Measurements from ENCODE around the gene UNC93A.

Gene UNC93A

DNA sequence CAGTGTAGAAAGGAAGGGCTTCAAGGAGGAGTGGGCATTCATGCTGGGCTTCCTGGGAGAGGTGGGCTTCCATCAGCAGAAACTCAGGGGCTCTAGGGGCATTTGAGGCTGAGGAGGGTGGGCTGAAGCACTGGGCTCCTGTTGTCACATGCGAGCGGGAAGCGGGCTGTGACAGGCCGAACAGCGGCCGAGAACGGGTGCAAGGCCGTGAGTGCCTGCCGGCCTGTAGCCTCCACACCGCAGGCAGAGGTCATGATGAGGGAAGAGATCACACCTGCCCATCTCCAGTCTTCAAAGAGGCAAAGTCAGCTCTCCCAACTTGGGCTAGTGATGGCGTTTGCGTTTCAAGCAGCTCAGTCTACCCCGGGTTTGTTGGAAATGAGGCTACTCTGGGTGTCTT is 34.7 kb downstream of the UNC93A start:
- TF ChIP-seq, protein P1, sequence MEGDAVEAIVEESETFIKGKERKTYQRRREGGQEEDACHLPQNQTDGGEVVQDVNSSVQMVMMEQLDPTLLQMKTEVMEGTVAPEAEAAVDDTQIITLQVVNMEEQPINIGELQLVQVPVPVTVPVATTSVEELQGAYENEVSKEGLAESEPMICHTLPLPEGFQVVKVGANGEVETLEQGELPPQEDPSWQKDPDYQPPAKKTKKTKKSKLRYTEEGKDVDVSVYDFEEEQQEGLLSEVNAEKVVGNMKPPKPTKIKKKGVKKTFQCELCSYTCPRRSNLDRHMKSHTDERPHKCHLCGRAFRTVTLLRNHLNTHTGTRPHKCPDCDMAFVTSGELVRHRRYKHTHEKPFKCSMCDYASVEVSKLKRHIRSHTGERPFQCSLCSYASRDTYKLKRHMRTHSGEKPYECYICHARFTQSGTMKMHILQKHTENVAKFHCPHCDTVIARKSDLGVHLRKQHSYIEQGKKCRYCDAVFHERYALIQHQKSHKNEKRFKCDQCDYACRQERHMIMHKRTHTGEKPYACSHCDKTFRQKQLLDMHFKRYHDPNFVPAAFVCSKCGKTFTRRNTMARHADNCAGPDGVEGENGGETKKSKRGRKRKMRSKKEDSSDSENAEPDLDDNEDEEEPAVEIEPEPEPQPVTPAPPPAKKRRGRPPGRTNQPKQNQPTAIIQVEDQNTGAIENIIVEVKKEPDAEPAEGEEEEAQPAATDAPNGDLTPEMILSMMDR (IDR thresholded peaks at IDR 0.05; ENCODE audit: insufficient read depth, low read depth, low read length, missing control alignments) = no peak
- DNase-seq (ENCODE audit: low read depth) = no peak
- H3K4me3 ChIP-seq (ENCODE audit: low read depth, low read length) = no peak overlapping the region

DNA sequence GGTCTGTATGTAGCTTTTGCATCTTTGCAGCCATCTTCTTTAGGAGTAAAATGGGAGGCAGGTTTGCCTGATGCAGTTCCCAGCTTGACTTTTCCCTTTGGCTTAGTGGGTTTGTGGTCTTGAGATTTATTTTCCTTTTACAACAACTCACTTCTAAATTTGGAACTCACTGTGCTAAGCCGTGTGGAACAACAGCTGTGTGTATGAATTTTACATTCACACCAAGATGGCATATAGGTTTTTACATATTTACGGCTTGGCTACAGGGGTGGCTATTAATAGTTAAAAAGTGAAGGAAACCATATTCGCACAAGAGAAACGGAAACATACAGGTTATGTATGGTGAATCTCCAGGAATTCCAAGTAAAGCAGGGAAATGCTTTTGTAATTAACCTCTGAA is 36.3 kb downstream of the UNC93A start:
- no peak overlapping the region for H3K4me3 ChIP-seq (ENCODE audit: low read depth, low read length)
- no peak for DNase-seq (ENCODE audit: low read depth)
- TF ChIP-seq, protein P1 (IDR thresholded peaks at IDR 0.05; ENCODE audit: insufficient read depth, low read depth, low read length, missing control alignments) = no peak

DNA sequence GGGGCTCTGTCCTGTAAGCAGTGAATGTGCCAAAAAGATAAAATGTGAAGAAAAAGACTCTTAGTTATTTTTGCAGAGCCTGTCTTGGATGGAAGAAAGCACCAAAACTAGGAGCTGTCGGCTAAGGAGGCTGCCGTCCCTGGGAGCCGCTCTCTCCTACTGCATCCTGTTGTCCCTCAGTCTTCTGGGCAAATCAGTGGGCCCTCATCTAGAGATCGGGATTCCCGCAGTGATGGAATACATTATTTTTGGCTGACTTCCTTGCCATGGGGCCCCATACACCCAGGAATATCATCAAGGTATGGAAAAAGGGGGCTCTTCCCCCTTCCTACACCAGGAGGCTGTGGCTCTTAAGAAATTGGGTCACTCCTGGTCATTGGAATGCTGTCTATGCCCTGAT is 37.0 kb downstream of the UNC93A start:
- TF ChIP-seq, protein P1 (IDR thresholded peaks at IDR 0.05; ENCODE audit: insufficient read depth, low read depth, low read length, missing control alignments) = no peak
- H3K4me3 ChIP-seq (ENCODE audit: low read depth, low read length) = no peak overlapping the region
- DNase-seq (ENCODE audit: low read depth) = no peak

DNA sequence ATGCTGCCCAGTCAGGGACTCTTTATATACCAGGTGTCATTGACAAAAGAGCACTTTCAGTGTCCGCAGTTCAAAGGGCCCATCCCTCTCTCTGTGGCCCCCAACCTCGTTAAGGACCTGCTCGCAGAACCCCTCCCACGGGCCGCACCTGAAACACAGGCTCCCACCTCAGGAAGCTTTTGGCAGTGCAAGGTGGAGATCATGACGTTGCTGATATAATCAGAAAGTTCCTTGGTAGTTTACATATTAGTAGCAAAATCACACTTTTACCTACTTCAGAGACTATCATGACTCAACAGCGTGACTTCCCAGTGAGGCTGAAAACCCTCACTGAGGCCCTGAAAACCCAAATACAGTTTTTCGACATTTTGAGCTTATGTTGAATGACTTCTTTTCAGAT is 37.9 kb downstream of the UNC93A start:
- TF ChIP-seq, protein P1 (IDR thresholded peaks at IDR 0.05; ENCODE audit: insufficient read depth, low read depth, low read length, missing control alignments) = no peak
- no peak overlapping the region for H3K4me3 ChIP-seq (ENCODE audit: low read depth, low read length)
- DNase-seq (ENCODE audit: low read depth) = no peak

DNA sequence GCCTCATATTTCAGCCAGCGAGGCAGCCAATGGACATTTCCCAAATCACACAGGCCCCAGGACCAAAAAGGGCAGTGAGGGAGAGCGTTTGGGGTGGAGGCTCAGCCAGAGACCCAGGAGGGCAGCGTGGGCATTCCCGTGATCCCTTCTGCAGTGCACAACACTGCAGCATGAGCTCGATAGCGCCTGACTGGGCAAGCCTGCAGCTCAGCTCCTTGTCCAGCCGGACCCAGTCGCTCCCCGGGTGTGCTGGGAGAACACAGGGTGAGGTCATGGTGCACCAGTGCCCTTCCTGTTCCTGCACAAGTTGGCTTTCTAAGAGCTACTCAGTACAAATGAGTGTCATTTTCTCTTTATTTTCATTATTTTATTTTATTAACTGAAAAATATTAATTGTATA is 39.6 kb downstream of the UNC93A start:
- DNase-seq (ENCODE audit: low read depth) = no peak
- no peak overlapping the region for H3K4me3 ChIP-seq (ENCODE audit: low read depth, low read length)
- TF ChIP-seq, protein P1 (IDR thresholded peaks at IDR 0.05; ENCODE audit: insufficient read depth, low read depth, low read length, missing control alignments) = no peak

DNA sequence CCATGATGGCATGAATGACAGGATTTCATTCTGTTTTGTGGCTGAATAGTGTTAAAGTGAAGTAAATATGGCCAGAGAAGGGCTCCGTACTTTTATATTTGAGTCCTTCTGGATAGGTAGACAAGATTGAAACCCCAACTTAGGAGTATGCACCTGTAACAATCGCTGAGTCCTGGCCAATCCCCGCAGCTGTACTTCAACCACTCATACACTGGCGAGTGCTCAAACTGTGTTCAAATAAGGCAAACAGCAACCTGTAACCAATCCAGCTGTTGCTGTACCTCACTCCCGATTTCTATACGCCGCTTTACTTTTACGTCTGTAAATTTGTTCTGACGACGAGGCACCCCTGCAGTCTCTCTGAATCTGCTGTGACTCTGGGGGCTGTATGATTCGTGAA is 40.5 kb downstream of the UNC93A start:
- TF ChIP-seq, protein P1 (IDR thresholded peaks at IDR 0.05; ENCODE audit: insufficient read depth, low read depth, low read length, missing control alignments) = no peak
- DNase-seq (ENCODE audit: low read depth) = no peak

DNA sequence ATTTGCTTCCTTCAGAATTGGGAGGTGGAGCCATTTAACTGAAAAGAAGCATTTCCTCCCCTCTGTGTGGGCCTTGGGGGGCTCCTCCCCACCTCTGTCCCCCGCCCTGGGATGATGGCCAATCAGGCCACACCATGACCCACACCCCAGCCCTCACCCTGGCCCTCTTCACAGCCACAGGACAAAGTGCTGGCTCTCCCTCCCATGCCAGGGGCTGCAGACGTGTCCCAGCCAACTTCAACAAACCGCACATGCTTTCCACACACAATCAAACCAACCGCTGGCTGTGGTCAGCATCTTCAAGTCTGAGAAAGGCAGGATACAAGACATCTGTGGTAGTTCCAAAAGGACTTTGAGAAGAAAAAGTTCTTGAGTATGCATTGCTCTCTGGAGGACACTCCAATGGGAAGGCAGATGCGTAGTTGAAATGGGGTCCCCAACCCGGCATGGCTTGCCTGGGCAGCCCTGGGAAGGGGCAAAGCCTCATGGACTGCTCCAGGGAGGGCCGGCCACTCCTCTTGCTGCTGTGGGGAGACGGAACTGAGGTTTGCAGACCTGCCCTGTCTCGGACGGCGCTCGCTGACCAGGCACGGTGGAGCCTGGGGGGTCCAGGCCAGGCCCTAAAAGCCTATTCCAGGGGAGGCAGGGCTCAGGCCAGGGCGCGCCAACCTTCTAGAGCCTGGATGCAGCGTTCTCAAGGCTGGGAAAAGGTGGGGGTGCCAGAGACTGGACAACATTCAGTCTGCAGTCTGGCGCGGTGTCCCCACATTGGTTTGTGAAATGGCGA is 45.9 kb downstream of the UNC93A start:
- no peak for DNase-seq (ENCODE audit: low read depth)
- no peak overlapping the region for H3K4me3 ChIP-seq (ENCODE audit: low read depth, low read length)
- TF ChIP-seq, protein P1 (IDR thresholded peaks at IDR 0.05; ENCODE audit: insufficient read depth, low read depth, low read length, missing control alignments) = no peak

More for the DNA sequence above, 40.5 kb downstream of the UNC93A start:
- no peak overlapping the region for H3K4me3 ChIP-seq (ENCODE audit: low read depth, low read length)

Data from GM12865 (cell line).